ENCODE results near the gene SLC1A2. TPM values are rescaled to one million over a fixed set of nuclear protein-coding genes. Genes with fewer than 3 reads are reported as not detected.

Gene SLC1A2
- total RNA-seq, 1 experiment from 2014 or later = 0.50 TPM

GRCh38 chr11:35207471-35208403, 211.6 kb downstream of the SLC1A2 start:
- H2BK20ac ChIP-seq (ENCODE audit: low read depth, low read length, poor library complexity, severe bottlenecking) = no peak overlapping the region
- H3K4ac ChIP-seq (ENCODE audit: low read depth, low read length) = no peak overlapping the region
- H3K79me1 ChIP-seq (ENCODE audit: insufficient read depth, low read depth, low read length, poor library complexity, severe bottlenecking) = no peaks in the 10 kb centered on the region
- H3T11ph ChIP-seq (ENCODE audit: low read length) = no peak overlapping the region
- Mint-ChIP-seq H3K27me3 (ENCODE audit: low read depth) (peaks cover 6% of the 10 kb centered on the region), H3K4me3 (no peak overlapping the region), H3K27ac (no peak overlapping the region), H3K4me1 (peaks cover 15 to 20% of the 10 kb centered on the region in 2 experiments), H3K9me3 (peaks cover 3 to 4% of the 10 kb centered on the region in 2 experiments; a peak in 2 of 5 replicates), H3K36me3 (ENCODE audit: insufficient read depth in 1 of 3, low read depth in 3 of 3) (no peaks in the 10 kb centered on the region; a peak in 1 of 7 replicates)
- TF ChIP-seq CTCF (conservative IDR thresholded peaks at IDR 0.05) = no peak
- H4K20me1 ChIP-seq (ENCODE audit: control insufficient read depth, insufficient read depth, insufficient read length) = no peaks in the 10 kb centered on the region
- H2BK15ac ChIP-seq (ENCODE audit: low read depth, low read length) = no peak overlapping the region
- H2BK5ac ChIP-seq (ENCODE audit: insufficient read length, low read length) = no peak overlapping the region
- H2AFZ ChIP-seq (ENCODE audit: low read length) = no peak overlapping the region
- H4K5ac ChIP-seq (ENCODE audit: insufficient read length, low read depth, low read length) = no peak overlapping the region
- H2BK12ac ChIP-seq (ENCODE audit: insufficient read length, low read depth, low read length) = no peak overlapping the region
- H3K23ac ChIP-seq (ENCODE audit: insufficient read length, low read depth, low read length) = no peak overlapping the region
- no peak overlapping the region for H3K56ac ChIP-seq (ENCODE audit: insufficient read length, low read depth, low read length)
- no peak overlapping the region for H3K14ac ChIP-seq (ENCODE audit: insufficient read depth, low read length)
- H3K27ac ChIP-seq (ENCODE audit: insufficient read length, low read depth, low read length) = no peak overlapping the region
- no peak overlapping the region for H4K8ac ChIP-seq (replicated peaks; ENCODE audit: insufficient read length, low read depth, low read length)
- no CpG with 5 or more reads among the region's 10 CpGs for whole genome bisulfite sequencing (ENCODE audit: extremely low coverage, insufficient read length, low lambda C conversion rate)
- peaks cover 9% of the 10 kb centered on the region; the same call in 1 of the 2 replicates for H3K4me1 ChIP-seq (ENCODE audit: insufficient read depth, low read length)
- DNase-seq = no peak
- H3K27me3 ChIP-seq (ENCODE audit: insufficient read depth, low read length) = no peaks in the 10 kb centered on the region
- no peak overlapping the region for H2BK120ac ChIP-seq (ENCODE audit: low read depth, low read length, poor library complexity, severe bottlenecking)
- no peaks in the 10 kb centered on the region for H3K79me2 ChIP-seq (ENCODE audit: insufficient read depth, low read length)
- no peak overlapping the region for H3K18ac ChIP-seq (ENCODE audit: insufficient read length, low read depth, low read length)
- H3K4me2 ChIP-seq (ENCODE audit: insufficient read depth, insufficient read length, low read length) = no peak overlapping the region
- no peak overlapping the region for H4K91ac ChIP-seq (ENCODE audit: insufficient read length, low read depth, low read length)
- no peak overlapping the region for H2AK5ac ChIP-seq (ENCODE audit: insufficient read length, low read length)
- no peaks in the 10 kb centered on the region for H3K23me2 ChIP-seq (ENCODE audit: insufficient read length, low read depth, low read length, poor library complexity, severe bottlenecking)
- H3K9me3 ChIP-seq (ENCODE audit: control insufficient read depth, low read depth, low read length) = no peaks in the 10 kb centered on the region
- H3K9ac ChIP-seq (ENCODE audit: extremely low read depth, insufficient read length, low read length) = no peak overlapping the region

Data from H9 (cell line).